ENCODE data around the gene TRAPPC5.

The TRAPPC5 gene

GRCh38 chr19:7701654-7702457 lies 21.2 kb downstream of the TRAPPC5 start, which contains the start of gene FCER2:
FCER2 (minus strand) TSS chr19:7702131; CDS start chr19:7699760, 2,371 bp downstream.
- DNase-seq = no peak

DNA sequence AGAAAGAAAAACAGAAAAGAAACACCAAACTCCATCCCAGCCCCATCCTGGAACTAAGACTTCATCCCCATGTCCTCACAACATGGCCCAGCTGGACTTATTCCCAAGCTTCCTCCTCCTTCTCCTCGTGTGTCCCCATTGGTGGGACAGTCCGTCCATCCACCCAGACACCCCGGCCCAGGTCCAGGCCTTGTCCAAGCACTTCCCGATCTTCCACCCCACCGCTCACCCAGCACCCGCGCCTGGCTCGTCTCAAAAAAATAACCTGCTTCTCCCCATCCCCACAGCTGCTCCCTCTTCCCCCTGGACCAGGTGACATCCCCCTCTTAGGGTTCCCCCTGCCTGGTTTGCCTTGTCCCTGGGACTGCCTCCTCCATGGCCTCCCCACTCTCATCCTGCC lies 22.7 kb downstream of the TRAPPC5 start:
- DNase-seq = no peak

DNA sequence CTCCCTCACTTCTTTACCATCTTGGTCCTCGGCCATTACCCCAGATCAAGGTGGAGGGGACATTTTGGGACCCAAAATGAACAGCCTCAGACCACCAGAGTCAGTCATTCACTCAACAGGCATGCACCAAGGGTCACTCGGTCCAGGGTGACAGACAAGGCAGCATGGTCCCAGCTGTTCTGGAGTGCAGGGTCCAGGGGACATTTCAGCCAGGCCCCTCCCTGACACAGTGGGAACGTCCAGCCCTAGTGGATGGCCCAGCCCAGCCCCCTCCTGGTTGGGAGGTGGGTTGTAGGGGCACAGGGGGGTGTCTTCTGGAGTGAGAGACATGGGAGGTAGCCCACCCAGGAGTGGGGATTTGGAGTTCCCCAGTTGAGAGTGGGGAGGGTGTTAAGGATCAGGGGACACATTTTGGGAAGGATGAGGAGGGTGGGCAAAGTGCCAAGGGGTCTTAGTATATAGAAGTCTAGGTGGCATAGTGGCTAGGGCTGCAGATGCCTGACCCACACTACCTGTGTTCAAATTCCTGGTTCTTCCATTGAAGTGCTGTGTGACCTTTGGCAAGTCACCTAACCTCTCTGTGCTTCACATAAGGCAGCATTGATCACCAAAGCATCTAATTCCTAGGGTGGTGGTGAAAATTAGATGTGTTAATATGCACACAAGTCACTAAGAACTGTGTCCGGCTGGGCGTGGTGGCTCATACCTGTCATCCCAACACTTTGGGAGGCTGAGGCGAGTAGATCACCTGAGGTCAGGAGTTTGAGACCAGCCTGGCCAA lies 23.8 kb downstream of the TRAPPC5 start:
- DNase-seq = no peak

DNA sequence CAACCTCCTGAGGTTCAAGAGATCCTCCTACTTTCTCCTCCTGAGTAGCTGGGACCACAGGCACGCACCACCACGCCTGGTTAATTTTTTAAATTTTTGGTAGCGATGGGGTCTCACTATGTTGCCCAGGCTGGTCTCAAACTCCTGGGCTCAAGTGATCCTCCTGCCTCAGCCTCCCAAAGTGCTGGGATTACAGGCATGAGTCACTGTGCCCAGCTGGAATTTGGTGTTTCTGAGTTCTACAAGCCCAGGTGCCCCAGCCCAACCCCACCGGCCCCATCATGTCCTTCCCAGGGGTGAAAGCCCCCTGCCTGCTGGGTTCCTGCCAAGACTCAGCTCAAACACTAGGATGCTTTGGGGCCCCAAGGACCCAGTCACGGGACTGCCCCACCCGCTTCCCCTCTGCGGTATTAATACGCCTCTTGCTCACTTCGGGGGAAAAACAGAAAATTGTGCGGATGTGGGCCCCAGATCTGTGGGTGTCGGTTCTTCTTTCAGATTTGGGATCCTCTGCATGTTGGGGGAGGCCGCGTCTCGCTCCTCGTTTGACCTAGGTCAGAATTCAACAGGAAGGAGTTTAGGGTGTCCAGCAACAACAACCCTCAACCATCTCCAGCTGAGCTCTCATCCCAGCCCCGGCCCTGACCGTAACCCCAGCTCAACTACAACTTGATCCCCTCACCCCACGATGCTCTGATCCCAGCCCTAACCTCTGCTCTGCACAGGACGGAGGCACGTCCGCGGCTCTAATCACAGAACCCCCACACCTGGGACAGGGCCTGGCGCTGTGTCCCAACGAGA lies 25.0 kb downstream of the TRAPPC5 start:
- DNase-seq = no peak

DNA sequence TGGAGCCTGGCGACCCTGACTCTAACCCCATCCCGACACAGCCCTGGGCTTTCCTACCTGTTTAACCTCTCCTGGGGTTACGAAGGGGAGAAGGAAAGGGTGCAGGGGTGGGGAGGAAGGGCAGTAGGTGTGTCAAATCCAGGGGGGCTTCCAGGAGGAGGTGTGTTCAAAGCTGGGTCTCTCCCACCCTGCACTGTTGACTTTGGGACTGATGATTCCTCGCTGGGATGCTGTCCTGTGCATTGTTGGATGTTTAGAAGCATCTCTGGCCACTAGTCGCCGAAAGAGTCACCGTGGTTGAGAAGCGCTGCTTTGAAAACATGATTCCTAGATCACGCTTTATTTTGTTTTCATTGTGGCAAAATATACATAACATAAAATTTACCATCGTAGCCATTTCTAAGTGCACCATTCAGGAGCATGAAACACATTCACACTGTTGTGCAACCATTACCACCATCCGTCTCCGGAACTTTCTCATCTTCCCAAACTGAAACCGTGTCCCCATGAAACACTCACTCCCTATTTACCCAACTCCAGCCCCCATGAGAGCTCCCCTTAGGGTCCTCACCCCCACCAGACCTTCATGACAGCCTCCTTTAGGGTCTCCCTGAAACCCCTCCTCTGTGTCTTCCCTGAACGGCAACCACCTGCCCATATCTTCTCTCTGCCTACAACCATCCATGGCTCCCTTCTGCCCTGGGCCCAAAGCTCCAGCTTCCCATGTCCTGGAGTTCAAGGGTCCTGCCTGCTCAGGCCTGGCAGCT lies 25.7 kb downstream of the TRAPPC5 start:
- DNase-seq = no peak

DNA sequence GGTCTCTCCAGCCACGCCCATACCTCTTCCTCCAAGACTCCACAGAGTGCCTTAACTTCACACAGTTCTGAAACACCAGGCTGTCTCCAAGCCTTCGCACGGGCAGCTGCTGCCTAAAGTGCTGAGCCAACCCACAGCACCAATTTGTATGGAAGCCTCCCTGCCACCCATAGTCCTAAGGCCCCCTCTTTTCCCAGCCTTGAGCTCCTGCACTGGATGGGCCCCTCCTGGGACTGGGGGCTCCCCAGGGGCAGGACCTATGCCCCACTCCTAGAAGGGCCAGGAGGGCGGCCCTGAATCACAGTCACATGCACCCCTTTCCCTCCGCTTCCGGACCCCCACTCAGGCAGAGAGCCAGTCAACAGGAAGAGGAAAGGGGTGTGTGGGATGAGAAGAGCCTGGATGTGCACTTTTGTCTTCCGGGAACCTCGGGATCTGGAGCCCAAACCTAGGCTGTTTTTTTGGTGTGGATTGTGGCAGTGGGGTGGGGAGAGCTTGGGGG lies 26.4 kb downstream of the TRAPPC5 start:
- no peak for DNase-seq

- no peak for DNase-seq
Measured at GRCh38 chr19:7709932-7710460, 29.4 kb downstream of the TRAPPC5 start.

DNA sequence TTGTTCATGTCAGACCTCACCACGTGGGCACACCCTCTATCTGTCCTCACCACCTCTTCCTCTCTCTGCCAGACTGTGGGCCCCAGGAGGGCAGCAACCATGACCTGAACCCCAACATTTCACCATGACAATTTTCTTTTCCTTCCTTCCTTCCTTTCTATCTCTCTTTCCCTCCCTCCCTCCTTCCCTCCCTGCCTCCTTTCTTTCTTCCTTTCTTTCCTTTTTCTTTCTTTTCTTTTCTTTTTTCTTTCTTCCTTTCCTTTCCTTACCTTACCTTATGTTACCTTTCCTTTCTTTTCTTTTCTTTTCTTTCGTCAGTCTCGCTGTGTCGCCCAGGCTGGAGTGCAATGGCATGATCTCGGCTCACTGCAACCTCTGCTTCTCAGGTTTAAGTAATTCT lies 30.0 kb downstream of the TRAPPC5 start:
- DNase-seq = no peak

GRCh38 chr19:7715671-7716070 lies 35.0 kb downstream of the TRAPPC5 start:
- DNase-seq = no peak

DNA sequence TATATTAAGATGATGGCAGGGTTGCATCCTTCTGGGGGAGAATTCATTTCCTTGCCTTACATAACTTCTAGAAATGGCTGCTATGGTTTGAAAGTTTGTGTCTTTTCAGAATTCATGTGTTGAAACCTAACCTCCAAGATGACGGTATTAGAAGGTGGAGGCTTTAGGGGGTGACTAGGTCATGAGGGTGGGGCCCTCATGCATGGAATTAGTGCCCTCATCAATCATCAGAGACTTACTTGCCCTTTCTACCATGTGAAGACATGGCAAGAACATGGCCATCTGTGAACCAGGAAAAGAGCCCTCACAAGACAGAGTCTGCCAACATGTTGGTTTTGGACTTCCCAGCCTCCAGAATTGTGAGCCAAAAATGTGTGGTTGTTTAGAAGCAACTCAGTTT lies 36.1 kb downstream of the TRAPPC5 start:
- no peak for DNase-seq

DNA sequence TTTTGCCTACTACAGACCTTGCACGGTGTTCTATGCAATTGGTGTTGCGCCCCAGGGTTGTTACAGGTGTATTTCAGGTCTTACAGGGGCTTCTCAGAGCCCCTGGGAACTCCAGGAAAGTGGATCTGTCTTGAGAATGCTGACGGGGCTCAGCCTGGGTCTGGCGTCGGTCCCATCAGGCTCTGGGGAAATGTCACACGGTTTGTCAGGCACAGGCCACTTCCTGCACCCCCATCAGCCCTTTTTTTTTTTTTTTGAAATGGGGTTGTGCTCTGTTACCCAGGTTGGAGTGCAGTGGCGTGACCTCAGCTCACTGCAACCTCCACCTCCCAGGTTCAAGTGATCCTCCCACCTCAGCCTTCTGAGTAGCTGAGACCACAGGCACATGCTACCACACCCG lies 38.0 kb downstream of the TRAPPC5 start:
- DNase-seq = no peak

GRCh38 chr19:7720351-7720750 lies 39.7 kb downstream of the TRAPPC5 start:
- no peak for DNase-seq

GRCh38 chr19:7722231-7722651 lies 41.6 kb downstream of the TRAPPC5 start:
- DNase-seq = no peak

DNA sequence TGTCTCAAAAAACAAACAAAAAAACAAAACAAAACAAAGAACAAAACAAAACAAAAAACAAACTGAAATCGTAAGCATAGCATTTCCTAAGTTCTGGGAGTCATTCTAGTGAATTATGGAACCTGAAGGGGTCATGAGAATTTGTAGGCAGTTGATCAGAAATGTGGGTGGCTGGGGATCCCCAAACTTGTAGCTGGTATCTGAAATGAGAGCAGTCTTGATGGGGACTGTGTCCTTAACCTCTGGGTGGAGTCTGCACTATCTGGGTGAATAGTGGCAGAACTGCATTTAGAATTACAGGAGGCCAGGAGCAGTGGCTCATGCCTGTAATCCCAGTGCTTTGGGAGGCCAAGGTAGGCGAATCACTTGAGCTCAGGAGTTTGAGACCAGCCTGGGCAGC lies 45.2 kb downstream of the TRAPPC5 start:
- no peak for DNase-seq

DNA sequence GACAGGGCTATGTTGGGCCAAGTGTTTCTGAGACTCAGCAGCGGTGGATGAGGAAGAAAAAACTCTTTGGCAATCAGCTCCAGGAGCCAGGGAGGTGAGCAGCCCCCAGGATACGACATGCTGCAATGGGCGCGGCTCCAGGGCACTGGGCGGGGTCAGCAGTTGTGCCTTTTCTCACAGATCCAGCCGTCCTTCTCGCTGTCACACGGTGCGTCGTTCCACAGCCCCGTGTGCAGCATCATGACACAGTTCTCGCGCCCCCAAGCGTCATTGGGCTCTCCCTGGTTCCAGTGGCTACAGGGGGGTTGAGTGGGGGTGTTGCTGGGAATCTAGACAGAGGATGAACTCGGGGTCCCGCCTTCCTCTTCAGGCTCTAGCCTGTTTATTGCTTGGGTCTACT lies 48.6 kb downstream of the TRAPPC5 start:
- DNase-seq = no peak

GRCh38 chr19:7729831-7730285 lies 49.2 kb downstream of the TRAPPC5 start:
- no peak for DNase-seq

DNA sequence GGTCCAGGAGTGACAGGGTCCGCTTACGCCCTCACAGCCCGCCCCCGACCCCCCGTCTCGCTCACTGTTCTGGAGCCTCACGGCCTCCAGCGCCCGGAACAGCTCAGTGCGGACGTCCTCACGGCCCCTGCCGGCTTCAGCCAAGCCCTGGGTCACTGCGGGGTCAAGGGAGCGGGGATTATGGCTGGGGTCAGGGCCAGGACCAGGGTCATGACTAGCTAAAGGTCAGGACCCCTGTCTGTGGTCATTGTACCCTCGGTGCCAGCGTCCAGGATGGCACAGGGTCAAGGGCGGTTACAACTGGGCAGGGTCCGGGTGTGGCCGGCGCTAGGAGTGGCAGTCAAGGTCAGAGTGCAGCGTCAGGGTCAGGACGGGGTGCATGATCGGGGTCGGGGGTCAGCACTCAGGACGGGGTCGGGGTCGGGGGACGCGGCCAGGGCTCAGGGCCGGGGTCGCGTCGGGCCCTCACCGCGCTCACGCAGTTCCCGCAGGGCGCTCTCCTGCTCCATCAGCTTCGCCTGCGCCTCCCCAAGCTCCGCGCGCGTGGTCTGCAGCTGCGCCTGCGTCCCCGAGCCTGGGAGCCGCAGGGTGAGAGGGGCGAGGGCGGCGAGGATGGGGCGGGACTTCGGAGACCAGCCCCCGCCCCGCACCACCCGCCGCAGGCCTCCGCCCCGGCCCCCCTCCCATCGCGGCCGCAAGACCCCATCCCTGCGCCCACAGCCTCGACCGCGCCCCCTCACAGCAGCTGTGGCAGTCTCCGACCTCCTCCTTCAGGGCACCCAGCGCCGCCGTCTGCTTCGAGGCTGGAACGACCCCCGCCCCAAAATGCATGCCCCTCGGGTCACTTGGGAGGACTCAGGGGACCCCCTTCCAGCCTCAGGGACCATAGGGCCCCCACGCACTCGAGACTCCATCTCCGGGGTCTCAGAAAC lies 49.9 kb downstream of the TRAPPC5 start:
- no peak for DNase-seq

- DNase-seq = no peak
Measured at GRCh38 chr19:7731218-7731595, 50.6 kb downstream of the TRAPPC5 start.

GRCh38 chr19:7731615-7732014 lies 51.0 kb downstream of the TRAPPC5 start:
- no peak for DNase-seq

DNA sequence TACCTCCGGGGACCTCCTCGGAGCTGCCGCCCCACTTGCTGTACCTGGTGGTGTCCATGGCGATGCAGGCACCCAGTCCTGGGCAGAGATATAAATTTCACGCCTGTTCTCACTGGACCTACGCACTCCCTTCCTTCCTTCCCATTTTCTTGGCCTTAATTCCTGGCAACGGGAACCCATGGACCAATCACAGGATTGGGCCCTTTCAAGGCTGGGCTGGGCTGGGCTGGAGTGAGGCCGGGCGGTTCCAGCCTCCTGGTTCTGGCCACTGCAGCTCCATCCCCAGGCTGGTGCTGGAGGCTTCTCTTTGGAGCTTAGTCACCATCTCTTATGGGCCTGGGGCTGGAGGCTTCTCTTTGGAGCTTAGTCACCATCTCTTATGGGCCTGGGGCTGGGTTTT lies 51.4 kb downstream of the TRAPPC5 start, which contains the start of gene CLEC4G:
CLEC4G (minus strand) TSS at position 66 of the 400 bp plus-strand sequence; CDS start at position 58, 8 bp downstream.
- no peak for DNase-seq

DNA sequence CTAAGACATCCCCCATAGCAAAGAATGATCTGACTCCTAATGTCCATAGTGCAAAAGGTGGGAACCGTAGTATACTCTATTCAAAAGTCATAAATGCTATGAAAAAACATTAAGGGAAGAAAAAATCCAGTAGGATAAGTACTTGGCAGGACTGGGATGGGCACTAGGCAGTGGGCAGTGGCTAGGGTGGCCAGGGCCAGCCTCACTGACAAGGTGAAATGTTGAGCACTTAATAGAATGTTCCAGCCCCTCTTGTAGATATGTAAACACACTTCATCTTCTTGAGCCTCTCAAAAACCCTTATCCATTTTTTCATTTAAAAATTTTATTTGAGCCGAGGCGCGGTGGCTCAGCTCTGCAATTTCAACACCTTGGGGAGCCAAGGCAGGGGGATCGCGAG lies 52.7 kb downstream of the TRAPPC5 start:
- no peak for DNase-seq

Data from NCI-H1436 (cell line).